ENCODE measurements around the gene NUP133.

DNA sequence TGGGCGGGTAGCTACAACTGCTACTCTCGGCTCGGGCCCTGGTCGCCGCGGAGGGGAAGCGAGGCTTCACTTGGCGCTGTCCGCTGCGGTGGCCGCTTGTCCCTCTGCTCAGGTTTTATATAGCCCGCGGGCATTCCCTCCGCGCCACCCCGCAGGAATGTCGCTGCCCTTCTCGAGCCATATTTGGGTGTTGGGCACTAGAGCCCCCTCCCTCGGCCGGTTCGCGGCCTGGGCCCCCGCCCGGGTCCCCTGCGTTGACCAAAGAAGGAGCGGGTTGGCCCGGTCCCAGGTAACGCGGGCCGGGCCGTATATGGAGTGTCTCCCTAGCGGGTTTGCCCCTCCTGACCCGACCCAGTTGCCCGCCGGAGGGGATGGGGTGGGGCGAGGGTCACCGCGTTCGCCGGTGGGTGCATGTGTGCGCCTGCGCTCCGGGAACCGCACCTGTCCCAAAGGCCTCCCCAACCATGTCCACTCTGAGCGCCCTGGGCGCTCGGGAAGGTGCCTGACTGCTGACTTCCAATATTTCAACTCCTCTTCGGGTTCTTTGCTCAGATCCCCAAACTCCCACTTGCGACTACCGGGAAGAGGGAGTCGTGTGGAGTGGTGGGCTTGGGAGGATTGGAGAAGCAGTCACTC, 74.0 kb downstream of the NUP133 start, which contains the start of gene ACTA1:
- no peak for TF ChIP-seq OVOL3 (tag by site-specific recombination; IDR thresholded peaks at IDR 0.05)
- TF ChIP-seq, protein P1, sequence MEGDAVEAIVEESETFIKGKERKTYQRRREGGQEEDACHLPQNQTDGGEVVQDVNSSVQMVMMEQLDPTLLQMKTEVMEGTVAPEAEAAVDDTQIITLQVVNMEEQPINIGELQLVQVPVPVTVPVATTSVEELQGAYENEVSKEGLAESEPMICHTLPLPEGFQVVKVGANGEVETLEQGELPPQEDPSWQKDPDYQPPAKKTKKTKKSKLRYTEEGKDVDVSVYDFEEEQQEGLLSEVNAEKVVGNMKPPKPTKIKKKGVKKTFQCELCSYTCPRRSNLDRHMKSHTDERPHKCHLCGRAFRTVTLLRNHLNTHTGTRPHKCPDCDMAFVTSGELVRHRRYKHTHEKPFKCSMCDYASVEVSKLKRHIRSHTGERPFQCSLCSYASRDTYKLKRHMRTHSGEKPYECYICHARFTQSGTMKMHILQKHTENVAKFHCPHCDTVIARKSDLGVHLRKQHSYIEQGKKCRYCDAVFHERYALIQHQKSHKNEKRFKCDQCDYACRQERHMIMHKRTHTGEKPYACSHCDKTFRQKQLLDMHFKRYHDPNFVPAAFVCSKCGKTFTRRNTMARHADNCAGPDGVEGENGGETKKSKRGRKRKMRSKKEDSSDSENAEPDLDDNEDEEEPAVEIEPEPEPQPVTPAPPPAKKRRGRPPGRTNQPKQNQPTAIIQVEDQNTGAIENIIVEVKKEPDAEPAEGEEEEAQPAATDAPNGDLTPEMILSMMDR (tag by site-specific recombination; IDR thresholded peaks at IDR 0.05), result no peak
- no peak for TF ChIP-seq ZSCAN23 (tag by site-specific recombination; IDR thresholded peaks at IDR 0.05)
- TF ChIP-seq, protein P2, sequence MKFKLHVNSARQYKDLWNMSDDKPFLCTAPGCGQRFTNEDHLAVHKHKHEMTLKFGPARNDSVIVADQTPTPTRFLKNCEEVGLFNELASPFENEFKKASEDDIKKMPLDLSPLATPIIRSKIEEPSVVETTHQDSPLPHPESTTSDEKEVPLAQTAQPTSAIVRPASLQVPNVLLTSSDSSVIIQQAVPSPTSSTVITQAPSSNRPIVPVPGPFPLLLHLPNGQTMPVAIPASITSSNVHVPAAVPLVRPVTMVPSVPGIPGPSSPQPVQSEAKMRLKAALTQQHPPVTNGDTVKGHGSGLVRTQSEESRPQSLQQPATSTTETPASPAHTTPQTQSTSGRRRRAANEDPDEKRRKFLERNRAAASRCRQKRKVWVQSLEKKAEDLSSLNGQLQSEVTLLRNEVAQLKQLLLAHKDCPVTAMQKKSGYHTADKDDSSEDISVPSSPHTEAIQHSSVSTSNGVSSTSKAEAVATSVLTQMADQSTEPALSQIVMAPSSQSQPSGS (tag by site-specific recombination; IDR thresholded peaks at IDR 0.05; ENCODE audit: low read depth), result no peak
- TF ChIP-seq ZNF324 (tag by site-specific recombination; IDR thresholded peaks at IDR 0.05), result no peak
- no peak for TF ChIP-seq ZBTB7A (tag by site-specific recombination; IDR thresholded peaks at IDR 0.05; ENCODE audit: low read depth)
- TF ChIP-seq, protein P3, sequence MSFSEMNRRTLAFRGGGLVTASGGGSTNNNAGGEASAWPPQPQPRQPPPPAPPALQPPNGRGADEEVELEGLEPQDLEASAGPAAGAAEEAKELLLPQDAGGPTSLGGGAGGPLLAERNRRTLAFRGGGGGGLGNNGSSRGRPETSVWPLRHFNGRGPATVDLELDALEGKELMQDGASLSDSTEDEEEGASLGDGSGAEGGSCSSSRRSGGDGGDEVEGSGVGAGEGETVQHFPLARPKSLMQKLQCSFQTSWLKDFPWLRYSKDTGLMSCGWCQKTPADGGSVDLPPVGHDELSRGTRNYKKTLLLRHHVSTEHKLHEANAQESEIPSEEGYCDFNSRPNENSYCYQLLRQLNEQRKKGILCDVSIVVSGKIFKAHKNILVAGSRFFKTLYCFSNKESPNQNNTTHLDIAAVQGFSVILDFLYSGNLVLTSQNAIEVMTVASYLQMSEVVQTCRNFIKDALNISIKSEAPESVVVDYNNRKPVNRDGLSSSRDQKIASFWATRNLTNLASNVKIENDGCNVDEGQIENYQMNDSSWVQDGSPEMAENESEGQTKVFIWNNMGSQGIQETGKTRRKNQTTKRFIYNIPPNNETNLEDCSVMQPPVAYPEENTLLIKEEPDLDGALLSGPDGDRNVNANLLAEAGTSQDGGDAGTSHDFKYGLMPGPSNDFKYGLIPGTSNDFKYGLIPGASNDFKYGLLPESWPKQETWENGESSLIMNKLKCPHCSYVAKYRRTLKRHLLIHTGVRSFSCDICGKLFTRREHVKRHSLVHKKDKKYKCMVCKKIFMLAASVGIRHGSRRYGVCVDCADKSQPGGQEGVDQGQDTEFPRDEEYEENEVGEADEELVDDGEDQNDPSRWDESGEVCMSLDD (tag by site-specific recombination; IDR thresholded peaks at IDR 0.05), result no peak
